OCI-LY3 (cell line): ENCODE measurements around the gene PITRM1.

Source experiments
- H2AFZ ChIP-seq: fragments of 200-600, 300-600 bp; shearing (Covaris generic); 2 replicates; pipeline ENCODE4 v1.6.0; 2014; ENCODE audit warnings: antibody characterized with exemption, low read depth, low read length
- H3K27ac ChIP-seq: fragments of 200-600, 300-600 bp; sonication (generic); 2 replicates; pipeline ENCODE4 v1.5.1; 2014; ENCODE audit warnings: mild to moderate bottlenecking, low read length, moderate library complexity, mixed read lengths
- H3K27me3 ChIP-seq: fragments of 200-600, 300-600 bp; sonication (generic); 2 replicates; pipeline ENCODE4 v1.6.1; 2014; ENCODE audit warnings: low read depth, low read length, mixed read lengths
- H3K36me3 ChIP-seq: fragments of 200-600, 300-600 bp; sonication (generic); replicated peaks from 2 replicates; pipeline ENCODE3; 2014; ENCODE audit warnings: low read depth, low read length, mixed read lengths
- H3K4me1 ChIP-seq: fragments of 300-600, 200-600 bp; sonication (generic); 2 replicates; pipeline ENCODE4 v1.6.1; 2014; ENCODE audit warnings: low read length, mixed read lengths
- H3K4me2 ChIP-seq: fragments of 200-600, 300-600 bp; sonication (generic); 2 replicates; pipeline ENCODE4 v1.6.1; 2014; ENCODE audit warnings: low read length, mixed read lengths
- H3K4me3 ChIP-seq: fragments of 300-600, 200-600 bp; sonication (generic); 2 replicates; pipeline ENCODE4 v1.5.1; 2014; ENCODE audit warnings: antibody characterized with exemption, mild to moderate bottlenecking, low read length, moderate library complexity
- H3K79me2 ChIP-seq: fragments of 300-600, 200-600 bp; shearing (Covaris generic); 2 replicates; pipeline ENCODE4 v1.6.1; 2014; ENCODE audit warnings: mild to moderate bottlenecking, low read length, mixed read lengths
- H3K9ac ChIP-seq: fragments of 300-600, 200-600 bp; shearing (Covaris generic); 2 replicates; pipeline ENCODE4 v1.6.0; 2014; ENCODE audit warnings: mild to moderate bottlenecking, low read length, moderate library complexity
- H3K9me3 ChIP-seq: fragments of 200-600, 300-600 bp; shearing (Covaris generic); 2 replicates; pipeline ENCODE4 v1.6.1; 2014; ENCODE audit warnings: low read length, mixed read lengths; ENCODE audit not compliant: insufficient read depth
- H4K20me1 ChIP-seq: fragments of 200-600, 300-600 bp; sonication (generic); 2 replicates; pipeline ENCODE4 v1.6.1; 2016; ENCODE audit warnings: low read length, mixed read lengths; ENCODE audit not compliant: insufficient read depth
- CTCF ChIP-seq: fragments of 200-600, 300-600 bp; sonication (generic); IDR thresholded peaks from 2 replicates; pipeline ENCODE4 v1.5.1; 2014; ENCODE audit warnings: antibody characterized with exemption, low read length, low read depth
- EZH2phosphoT487 ChIP-seq: fragments of 200-600 bp; shearing (Covaris generic); IDR thresholded peaks from 2 replicates; pipeline ENCODE4 v1.6.1; 2018; ENCODE audit warnings: antibody characterized with exemption, mixed run types, low read depth

The PITRM1 gene

GRCh38 chr10:3104251-3104918 lies 68.2 kb downstream of the PITRM1 start:
- Histone ChIP-seq H3K9ac (no peak overlapping the region), H3K27me3 (no peaks in the 10 kb centered on the region), H3K36me3 (peaks cover 49% of the 10 kb centered on the region), H3K4me3 (no peak overlapping the region), H3K4me2 (no peak overlapping the region), H3K9me3 (no peaks in the 10 kb centered on the region), H3K79me2 (peaks cover 4% of the 10 kb centered on the region; the same call in 1 of the 2 replicates), H2AFZ (no peak overlapping the region), H3K4me1 (no peaks in the 10 kb centered on the region), H3K27ac (no peak overlapping the region), H4K20me1 (0 out of 2 replicates have a peak, but pooled peaks cover 4% of the 10 kb centered on the region)
- TF ChIP-seq CTCF = no peak
- TF ChIP-seq EZH2phosphoT487 = no peak

GRCh38 chr10:3103646-3104045 lies 68.9 kb downstream of the PITRM1 start:
- Histone ChIP-seq H3K27me3 (no peaks in the 10 kb centered on the region), H3K79me2 (peaks cover 11% of the 10 kb centered on the region; the same call in 1 of the 2 replicates), H3K36me3 (peaks cover 42% of the 10 kb centered on the region), H3K4me1 (no peaks in the 10 kb centered on the region), H3K4me2 (no peak overlapping the region), H3K27ac (no peak overlapping the region), H3K4me3 (no peak overlapping the region), H3K9me3 (no peaks in the 10 kb centered on the region), H3K9ac (no peak overlapping the region), H2AFZ (no peak overlapping the region), H4K20me1 (peaks cover 10% of the 10 kb centered on the region)
- TF ChIP-seq EZH2phosphoT487 (no peak), CTCF (no peak)

- Histone ChIP-seq H3K9ac (no peak overlapping the region), H3K79me2 (peaks cover 13% of the 10 kb centered on the region; the same call in 1 of the 2 replicates), H2AFZ (no peak overlapping the region), H3K27me3 (no peaks in the 10 kb centered on the region), H4K20me1 (peaks cover 11% of the 10 kb centered on the region), H3K4me3 (no peak overlapping the region), H3K9me3 (no peaks in the 10 kb centered on the region), H3K4me2 (no peak overlapping the region), H3K36me3 (peaks cover 35% of the 10 kb centered on the region), H3K4me1 (no peaks in the 10 kb centered on the region), H3K27ac (no peak overlapping the region)
- no peak for TF ChIP-seq EZH2phosphoT487
- TF ChIP-seq CTCF = no peak
Observed at GRCh38 chr10:3102720-3103427, 69.7 kb downstream of the PITRM1 start.

- H3K36me3 ChIP-seq = peaks cover 26% of the 10 kb centered on the region
- no peaks in the 10 kb centered on the region for H3K9me3 ChIP-seq
- peaks cover 28% of the 10 kb centered on the region for H3K79me2 ChIP-seq
- no peak overlapping the region for H3K9ac ChIP-seq
- no peaks in the 10 kb centered on the region for H3K4me1 ChIP-seq
- no peak overlapping the region for H2AFZ ChIP-seq
- no peak overlapping the region for H3K4me3 ChIP-seq
- no peaks in the 10 kb centered on the region for H3K27me3 ChIP-seq
- peaks cover 22% of the 10 kb centered on the region for H4K20me1 ChIP-seq
- H3K4me2 ChIP-seq = no peak overlapping the region
- no peak for TF ChIP-seq EZH2phosphoT487
- TF ChIP-seq CTCF = no peak
- H3K27ac ChIP-seq = no peak overlapping the region
Observed at GRCh38 chr10:3100856-3101640, 71.5 kb downstream of the PITRM1 start.
